K562 (cell line): ENCODE measurements around the gene SLC30A1. TPM values are rescaled to one million over a fixed set of nuclear protein-coding genes. Genes with fewer than 3 reads are reported as not detected.

Experiments
- CHCHD3 ChIP-seq: fragments of 250-450 bp; sonication (Bioruptor Pico); IDR thresholded peaks from 2 replicates; pipeline ENCODE4 v2.1.2; 2022; ENCODE audit warnings: mild to moderate bottlenecking
- HIVEP1 ChIP-seq: fragments of 250-450 bp; sonication (Bioruptor Pico); IDR thresholded peaks from 2 replicates; pipeline ENCODE4 v1.4.0; 2020; ENCODE audit warnings: mild to moderate bottlenecking
- KDM4B ChIP-seq, 2 experiments: fragments of 450-650 bp in 1 of 2; sonication (generic) in 1 of 2; IDR thresholded peaks; 2 replicates each; pipeline ENCODE4 v1.6.1; 2016 to 2017; ENCODE audit warnings: borderline replicate concordance in 2 of 2, antibody characterized with exemption in 1 of 2, low read depth in 1 of 2, mild to moderate bottlenecking in 1 of 2
- KLF6 ChIP-seq: fragments of 250-450 bp; sonication (Bioruptor Pico); IDR thresholded peaks from 2 replicates; pipeline ENCODE4 v1.4.0; 2020; ENCODE audit warnings: mild to moderate bottlenecking, moderate library complexity, borderline replicate concordance
- LCOR ChIP-seq: sonication (generic); formaldehyde crosslinking; IDR thresholded peaks from 2 replicates; pipeline ENCODE4 v1.8.0; 2022; ENCODE audit warnings: mild to moderate bottlenecking, missing genetic modification reagents
- MTF1 ChIP-seq: fragments of 250-450 bp; sonication (Bioruptor Pico); IDR thresholded peaks from 2 replicates; pipeline ENCODE4 v1.9.0; 2021; ENCODE audit warnings: moderate library complexity, mild to moderate bottlenecking, inconsistent platforms, borderline replicate concordance
- NCOR1 ChIP-seq: fragments of 450-650 bp; IDR thresholded peaks from 2 replicates; pipeline ENCODE4 v1.6.1; 2016; ENCODE audit warnings: mild to moderate bottlenecking, moderate library complexity
- POLR2H ChIP-seq: IDR thresholded peaks from 2 replicates; pipeline ENCODE4 v1.6.1; 2016; ENCODE audit warnings: missing genetic modification characterization, low read depth, mild to moderate bottlenecking, control low read depth, missing compliant biosample characterization, moderate library complexity
- RAD51 ChIP-seq: fragments of 450-650 bp; IDR thresholded peaks from 2 replicates; pipeline ENCODE4 v1.7.1; 2016; ENCODE audit warnings: low read depth, mild to moderate bottlenecking, borderline replicate concordance
- RUNX1 ChIP-seq: sonication (generic); IDR thresholded peaks from 2 replicates; pipeline ENCODE4 v1.6.1; 2016; ENCODE audit warnings: antibody characterized with exemption, low read depth
- SETDB1 ChIP-seq: IDR thresholded peaks from one replicate; pipeline ENCODE4 v1.6.1; 2012; ENCODE audit warnings: low read length, control low read depth, inconsistent platforms
- SMARCB1 ChIP-seq: IDR thresholded peaks from 2 replicates; pipeline ENCODE4 v1.6.1; 2011; ENCODE audit warnings: improper control_type of control experiment, low read depth; ENCODE audit not compliant: insufficient read length
- TAF9B ChIP-seq: fragments of 450-650 bp; IDR thresholded peaks from 2 replicates; pipeline ENCODE4 v1.6.1; 2018; ENCODE audit warnings: mild to moderate bottlenecking; ENCODE audit not compliant: partially characterized antibody
- TCF3 ChIP-seq: sonication (generic); formaldehyde crosslinking; IDR thresholded peaks from 2 replicates; pipeline ENCODE4 v1.4.0; 2020; ENCODE audit warnings: mild to moderate bottlenecking, missing genetic modification reagents
- ZNF174 ChIP-seq: fragments of 250-450 bp; sonication (Bioruptor Pico); IDR thresholded peaks from 2 replicates; pipeline ENCODE4 v1.4.0; 2020; ENCODE audit warnings: mild to moderate bottlenecking
- ZNF212 ChIP-seq: fragments of 450-650 bp; formaldehyde crosslinking; IDR thresholded peaks from 2 replicates; pipeline ENCODE4 v1.4.0; 2020; ENCODE audit warnings: mild to moderate bottlenecking
- ZNF311 ChIP-seq: fragments of 250-450 bp; sonication (Bioruptor Pico); IDR thresholded peaks from 2 replicates; pipeline ENCODE4 v1.4.0; 2020; ENCODE audit warnings: mild to moderate bottlenecking, moderate library complexity
- polyA plus RNA-seq, 8 experiments: library from polyadenylated mRNA; depleted of rRNA in 4 of 8; stranded (reverse) in 5 of 8; unstranded in 3 of 8; fragments of >200 nt; fragmentation: Nextera tagmentation in 2 of 8; fragmentation: Illumina TruSeq in 1 of 8; extraction: Ambion mirVana in 2 of 8; extraction: Trizol in 1 of 8; gene quantifications; 2 replicates each; pipeline versions ENCODE4 v1.2.1 to v1.2.3, GENCODE V29; 2011 to 2014; ENCODE audit warnings: inconsistent platforms in 1 of 8, missing spikeins in 1 of 8
- total RNA-seq, 7 experiments: library from RNA; depleted of rRNA in 6 of 7; stranded (reverse); fragments of >200 nt in 6 of 7; fragmentation: Illumina TruSeq in 2 of 7; extraction: Trizol in 2 of 7; gene quantifications; 2 replicates each; pipeline versions ENCODE4 v1.2.1 to v1.2.3, GENCODE V29; 2011 to 2021; ENCODE audit warnings: low replicate concordance in 1 of 7
- TF ChIP-seq, protein P1 (sequence below): fragments of 250-450 bp; sonication (Bioruptor Pico); IDR thresholded peaks from 2 replicates; pipeline ENCODE4 v1.8.0; 2021; ENCODE audit warnings: borderline replicate concordance, mild to moderate bottlenecking, moderate library complexity; ENCODE audit not compliant: poor library complexity, severe bottlenecking
- TF ChIP-seq, protein P2 (sequence below): fragments of 250-450 bp; sonication (Bioruptor Pico); IDR thresholded peaks from 2 replicates; pipeline ENCODE4 v1.9.0; 2021; ENCODE audit warnings: mild to moderate bottlenecking
- TF ChIP-seq, protein P3 (sequence below): sonication (generic); formaldehyde crosslinking; IDR thresholded peaks from 2 replicates; pipeline ENCODE4 v1.8.1; 2023; ENCODE audit warnings: missing genetic modification reagents, mild to moderate bottlenecking, borderline replicate concordance
- TF ChIP-seq, protein P4 (sequence below), 2 experiments: fragments of 450-650 bp; conservative IDR thresholded peaks; 2 replicates each; pipeline ENCODE4 v1.6.1; 2017; ENCODE audit warnings: mild to moderate bottlenecking in 2 of 2, moderate library complexity in 2 of 2

The SLC30A1 gene
- total and polyA plus RNA-seq, 9 of the 15 experiments (the other 6 are each of a cell fraction or from before 2014, with no cell fraction given), result 4.1 to 14.4 (median 6.6) TPM

DNA sequence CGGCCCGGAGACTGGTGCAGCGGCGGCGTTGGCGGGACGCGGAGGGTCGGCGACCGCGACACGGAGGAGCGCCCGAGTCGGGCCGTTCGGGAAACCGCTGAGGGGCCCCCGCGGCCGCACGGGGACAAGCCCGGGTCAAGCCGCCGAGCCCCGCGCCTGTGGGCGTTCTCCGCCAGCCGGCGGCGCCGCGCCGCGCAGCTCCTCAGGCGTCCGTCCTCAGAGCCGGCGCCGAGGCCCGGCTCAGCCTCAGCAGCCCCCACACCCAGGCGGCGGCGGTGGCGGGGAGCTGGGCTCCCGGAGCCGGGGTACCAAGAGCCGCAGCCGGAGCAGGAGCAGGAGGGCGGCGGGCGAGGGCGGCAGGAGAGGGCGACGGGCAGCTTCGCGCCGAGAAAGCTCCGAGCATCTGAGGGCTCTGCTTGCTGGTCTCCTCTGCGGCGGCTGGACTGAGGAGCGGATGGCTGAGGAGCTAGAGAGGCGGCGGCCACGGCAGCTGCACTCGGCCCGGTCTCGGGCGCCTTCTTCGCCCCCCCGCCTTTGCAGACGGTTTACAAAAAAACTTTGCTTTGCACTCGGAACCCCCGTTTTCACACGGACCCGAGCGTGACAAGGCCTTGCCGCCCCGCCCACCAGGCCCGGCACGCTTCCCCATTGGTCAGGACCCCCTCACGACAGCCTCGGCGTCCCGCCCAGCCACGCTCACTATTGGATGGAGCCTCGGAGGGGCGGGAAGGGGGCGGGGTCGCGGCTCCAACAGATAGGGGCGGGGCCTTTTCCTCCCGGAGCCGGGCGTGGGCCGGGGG is at the start of gene SLC30A1 (continued):
- TF ChIP-seq, protein P1, sequence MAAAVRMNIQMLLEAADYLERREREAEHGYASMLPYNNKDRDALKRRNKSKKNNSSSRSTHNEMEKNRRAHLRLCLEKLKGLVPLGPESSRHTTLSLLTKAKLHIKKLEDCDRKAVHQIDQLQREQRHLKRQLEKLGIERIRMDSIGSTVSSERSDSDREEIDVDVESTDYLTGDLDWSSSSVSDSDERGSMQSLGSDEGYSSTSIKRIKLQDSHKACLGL (CRISPR knock-in tag), result no peak
- TF ChIP-seq ZNF212 (no peak), SMARCB1 (no peak), TCF3 (CRISPR knock-in tag) (no peak), KLF6 (CRISPR knock-in tag) (no peak), TAF9B (no peak), KDM4B (IDR thresholded peaks at IDR 0.05; ENCODE audit: borderline replicate concordance in 2 of 2, low read depth in 1 of 2) (peak in 1 of 2 experiments; percentile 79; a peak in 1 of 4 replicates), MTF1 (CRISPR knock-in tag) (peak; percentile 98), HIVEP1 (CRISPR knock-in tag) (no peak), RAD51 (no peak), SETDB1 (no peak), NCOR1 (no peak; the same call in 1 of the 2 replicates), LCOR (CRISPR knock-in tag) (no peak), POLR2H (tag) (no peak), ZNF174 (CRISPR knock-in tag) (no peak), RUNX1 (no peak), CHCHD3 (no peak), ZNF311 (CRISPR knock-in tag) (no peak)
- TF ChIP-seq, protein P2, sequence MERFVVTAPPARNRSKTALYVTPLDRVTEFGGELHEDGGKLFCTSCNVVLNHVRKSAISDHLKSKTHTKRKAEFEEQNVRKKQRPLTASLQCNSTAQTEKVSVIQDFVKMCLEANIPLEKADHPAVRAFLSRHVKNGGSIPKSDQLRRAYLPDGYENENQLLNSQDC (CRISPR knock-in tag), result no peak
- TF ChIP-seq, protein P3, sequence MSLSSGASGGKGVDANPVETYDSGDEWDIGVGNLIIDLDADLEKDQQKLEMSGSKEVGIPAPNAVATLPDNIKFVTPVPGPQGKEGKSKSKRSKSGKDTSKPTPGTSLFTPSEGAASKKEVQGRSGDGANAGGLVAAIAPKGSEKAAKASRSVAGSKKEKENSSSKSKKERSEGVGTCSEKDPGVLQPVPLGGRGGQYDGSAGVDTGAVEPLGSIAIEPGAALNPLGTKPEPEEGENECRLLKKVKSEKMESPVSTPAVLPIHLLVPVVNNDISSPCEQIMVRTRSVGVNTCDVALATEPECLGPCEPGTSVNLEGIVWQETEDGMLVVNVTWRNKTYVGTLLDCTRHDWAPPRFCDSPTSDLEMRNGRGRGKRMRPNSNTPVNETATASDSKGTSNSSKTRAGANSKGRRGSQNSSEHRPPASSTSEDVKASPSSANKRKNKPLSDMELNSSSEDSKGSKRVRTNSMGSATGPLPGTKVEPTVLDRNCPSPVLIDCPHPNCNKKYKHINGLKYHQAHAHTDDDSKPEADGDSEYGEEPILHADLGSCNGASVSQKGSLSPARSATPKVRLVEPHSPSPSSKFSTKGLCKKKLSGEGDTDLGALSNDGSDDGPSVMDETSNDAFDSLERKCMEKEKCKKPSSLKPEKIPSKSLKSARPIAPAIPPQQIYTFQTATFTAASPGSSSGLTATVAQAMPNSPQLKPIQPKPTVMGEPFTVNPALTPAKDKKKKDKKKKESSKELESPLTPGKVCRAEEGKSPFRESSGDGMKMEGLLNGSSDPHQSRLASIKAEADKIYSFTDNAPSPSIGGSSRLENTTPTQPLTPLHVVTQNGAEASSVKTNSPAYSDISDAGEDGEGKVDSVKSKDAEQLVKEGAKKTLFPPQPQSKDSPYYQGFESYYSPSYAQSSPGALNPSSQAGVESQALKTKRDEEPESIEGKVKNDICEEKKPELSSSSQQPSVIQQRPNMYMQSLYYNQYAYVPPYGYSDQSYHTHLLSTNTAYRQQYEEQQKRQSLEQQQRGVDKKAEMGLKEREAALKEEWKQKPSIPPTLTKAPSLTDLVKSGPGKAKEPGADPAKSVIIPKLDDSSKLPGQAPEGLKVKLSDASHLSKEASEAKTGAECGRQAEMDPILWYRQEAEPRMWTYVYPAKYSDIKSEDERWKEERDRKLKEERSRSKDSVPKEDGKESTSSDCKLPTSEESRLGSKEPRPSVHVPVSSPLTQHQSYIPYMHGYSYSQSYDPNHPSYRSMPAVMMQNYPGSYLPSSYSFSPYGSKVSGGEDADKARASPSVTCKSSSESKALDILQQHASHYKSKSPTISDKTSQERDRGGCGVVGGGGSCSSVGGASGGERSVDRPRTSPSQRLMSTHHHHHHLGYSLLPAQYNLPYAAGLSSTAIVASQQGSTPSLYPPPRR (CRISPR knock-in tag), result no peak
- TF ChIP-seq, protein P4, sequence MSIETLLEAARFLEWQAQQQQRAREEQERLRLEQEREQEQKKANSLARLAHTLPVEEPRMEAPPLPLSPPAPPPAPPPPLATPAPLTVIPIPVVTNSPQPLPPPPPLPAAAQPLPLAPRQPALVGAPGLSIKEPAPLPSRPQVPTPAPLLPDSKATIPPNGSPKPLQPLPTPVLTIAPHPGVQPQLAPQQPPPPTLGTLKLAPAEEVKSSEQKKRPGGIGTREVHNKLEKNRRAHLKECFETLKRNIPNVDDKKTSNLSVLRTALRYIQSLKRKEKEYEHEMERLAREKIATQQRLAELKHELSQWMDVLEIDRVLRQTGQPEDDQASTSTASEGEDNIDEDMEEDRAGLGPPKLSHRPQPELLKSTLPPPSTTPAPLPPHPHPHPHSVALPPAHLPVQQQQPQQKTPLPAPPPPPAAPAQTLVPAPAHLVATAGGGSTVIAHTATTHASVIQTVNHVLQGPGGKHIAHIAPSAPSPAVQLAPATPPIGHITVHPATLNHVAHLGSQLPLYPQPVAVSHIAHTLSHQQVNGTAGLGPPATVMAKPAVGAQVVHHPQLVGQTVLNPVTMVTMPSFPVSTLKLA (conservative IDR thresholded peaks at IDR 0.05), result no peak
